ENCODE measurements around the gene ARSG.
"Not testable (repeated sequence)": the region's sequence is repeated elsewhere in the genome, so short reads cannot be mapped to it uniquely, and the experiment has no call there.

ARSG gene

DNA sequence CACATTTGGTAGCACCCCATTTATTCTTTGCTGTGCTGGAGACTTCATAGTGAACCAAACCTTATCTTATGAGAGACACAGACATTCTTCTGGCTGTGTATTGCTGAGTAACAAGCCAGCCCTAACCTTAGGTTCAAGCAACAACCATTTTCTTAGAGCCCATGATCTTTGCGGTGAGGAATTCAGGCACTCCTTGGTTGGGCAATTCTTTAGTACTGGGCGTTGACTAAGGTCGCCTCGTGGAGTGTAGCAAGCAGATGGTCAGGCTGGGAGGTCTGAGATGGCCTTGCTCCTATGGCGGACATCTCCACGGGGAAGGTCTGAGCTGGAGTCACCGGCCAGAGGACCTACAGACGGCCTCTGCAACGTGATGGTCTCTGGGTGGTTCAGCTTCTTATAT, 43.1 kb downstream of the ARSG start:
- DNase-seq, result no peak

- DNase-seq, result no peak
Observed at GRCh38 chr17:68341482-68341881, 50.2 kb downstream of the ARSG start.

GRCh38 chr17:68343976-68344375, 52.7 kb downstream of the ARSG start:
- DNase-seq, result no peak

DNA sequence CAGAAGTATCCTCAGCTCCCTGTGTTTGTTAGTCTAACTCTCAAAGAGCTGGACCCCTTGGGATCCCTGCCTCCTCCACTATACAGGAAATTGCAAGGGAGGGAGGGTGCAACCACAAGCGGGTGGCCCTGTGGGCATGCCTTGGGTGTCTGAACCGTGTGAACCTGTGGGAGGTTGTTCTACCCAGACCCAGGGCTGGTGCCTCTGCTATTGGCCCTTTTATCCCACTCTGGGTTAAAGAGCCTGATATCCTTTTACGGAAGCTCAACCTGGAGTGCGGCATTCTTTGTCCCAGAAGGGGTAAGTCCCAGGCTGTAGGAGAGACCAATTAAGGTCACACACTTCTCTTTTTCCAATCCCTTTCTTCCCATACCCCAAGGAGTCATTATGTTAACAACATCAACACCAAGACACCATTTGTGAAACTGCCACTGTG, 53.4 kb downstream of the ARSG start:
- DNase-seq, result peak; percentile 32

GRCh38 chr17:68346448-68346847, 55.2 kb downstream of the ARSG start:
- DNase-seq, result peak; percentile 90

DNA sequence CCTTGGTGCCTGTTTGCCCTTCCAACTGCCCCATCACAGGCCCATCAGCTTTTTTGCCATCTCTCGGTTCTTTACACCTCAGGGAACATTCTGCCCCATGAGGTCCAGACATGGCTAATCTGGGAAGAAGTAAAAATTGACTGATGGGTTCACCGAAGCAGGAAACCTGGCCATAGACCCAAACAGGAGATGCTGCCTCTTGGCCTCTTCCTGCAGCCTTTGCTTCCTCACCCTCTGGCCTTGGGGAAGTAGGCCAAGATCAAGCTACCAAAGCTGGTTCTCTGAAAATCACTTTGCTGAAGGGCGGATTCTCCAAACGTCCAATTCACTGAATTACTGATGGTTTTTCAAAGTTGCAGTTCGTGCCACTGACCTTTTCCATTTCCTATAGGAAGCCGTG, 56.1 kb downstream of the ARSG start:
- no peak for DNase-seq

DNA sequence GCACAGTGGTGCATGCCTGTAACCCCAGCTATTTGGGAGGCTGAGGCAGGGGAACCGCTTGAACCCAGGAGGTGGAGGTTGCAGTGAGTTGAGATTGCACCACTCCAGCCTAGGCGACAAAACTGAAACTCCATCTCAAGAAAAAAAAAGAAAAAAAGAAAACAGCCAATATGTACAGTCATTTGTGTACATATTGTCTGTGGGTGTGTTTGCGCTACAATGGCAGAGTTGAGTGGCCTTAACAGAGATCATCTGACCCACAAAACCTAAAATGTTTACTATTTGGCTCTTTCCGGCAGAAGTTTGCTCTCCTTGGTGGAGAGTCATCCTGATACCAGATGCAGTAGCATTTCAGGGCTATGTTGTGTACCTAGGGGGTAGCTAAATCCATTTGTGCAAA, 57.9 kb downstream of the ARSG start:
- DNase-seq, result no peak

- no peak for DNase-seq
Observed at GRCh38 chr17:68351395-68351794, 60.1 kb downstream of the ARSG start.

- DNase-seq, result no peak
Observed at GRCh38 chr17:68352041-68352440, 60.7 kb downstream of the ARSG start.

GRCh38 chr17:68352671-68353070, 61.4 kb downstream of the ARSG start:
- not testable (repeated sequence) for DNase-seq

GRCh38 chr17:68353111-68353521, 61.8 kb downstream of the ARSG start:
- DNase-seq, result no peak

DNA sequence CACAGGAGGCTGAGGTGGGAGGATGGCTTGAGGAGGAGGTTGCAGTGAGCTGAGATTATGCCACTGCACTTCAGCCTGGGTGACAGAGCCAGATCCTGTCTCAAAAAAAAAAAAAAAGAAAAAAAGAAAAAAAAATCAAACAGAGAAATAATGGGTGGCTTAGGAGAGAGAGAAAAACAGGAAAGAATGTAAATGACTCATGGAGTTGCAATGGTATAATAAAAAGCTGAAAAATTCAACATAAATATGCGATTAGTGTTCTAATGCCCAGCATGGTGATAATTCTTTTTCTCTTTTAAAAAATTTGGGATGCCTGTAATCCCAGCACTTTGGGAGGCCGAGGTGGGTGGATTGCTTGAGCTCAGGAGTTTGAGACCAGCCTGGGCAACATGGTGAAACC, 63.0 kb downstream of the ARSG start:
- DNase-seq, result not testable (repeated sequence)

GRCh38 chr17:68355108-68355507, 63.8 kb downstream of the ARSG start:
- DNase-seq, result not testable (repeated sequence)

DNA sequence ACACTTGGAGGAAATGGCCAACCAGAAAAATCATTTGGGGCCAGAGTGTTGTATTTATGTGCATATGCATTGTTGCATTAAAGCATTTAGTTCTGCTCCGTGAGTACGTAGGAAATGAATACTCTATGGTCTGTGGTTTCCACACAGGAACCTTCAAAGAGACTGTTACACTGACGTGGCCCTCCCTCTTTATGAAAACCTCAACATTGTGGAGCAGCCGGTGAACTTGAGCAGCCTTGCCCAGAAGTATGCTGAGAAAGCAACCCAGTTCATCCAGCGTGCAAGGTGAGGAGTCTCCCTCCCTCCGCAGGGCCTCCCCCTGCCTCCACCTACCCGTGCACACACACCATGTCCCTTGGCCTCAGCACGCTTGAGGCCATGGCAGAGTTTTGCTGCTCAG, 65.2 kb downstream of the ARSG start:
- DNase-seq, result peak; percentile 81

GRCh38 chr17:68356949-68357455, 65.7 kb downstream of the ARSG start:
- DNase-seq, result no peak

DNA sequence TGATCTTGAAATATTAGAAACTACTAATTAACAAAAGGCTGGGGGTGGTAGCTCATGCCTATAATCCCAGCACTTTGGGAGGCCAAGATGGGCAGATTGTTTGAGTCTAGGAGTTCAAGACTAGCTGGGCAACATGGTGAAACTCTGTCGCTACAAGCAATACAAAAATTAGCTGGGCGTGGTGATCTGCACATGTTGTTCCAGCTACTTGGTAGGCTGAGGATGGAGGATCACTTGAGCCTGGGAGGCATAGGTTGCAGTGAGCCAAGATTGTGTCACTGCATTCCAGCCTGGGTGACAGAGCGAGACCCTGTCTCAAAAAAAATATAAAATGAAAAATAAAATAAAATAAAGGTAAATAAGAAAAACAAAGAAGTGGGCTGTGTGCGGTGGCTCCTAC, 66.6 kb downstream of the ARSG start:
- DNase-seq, result no peak

DNA sequence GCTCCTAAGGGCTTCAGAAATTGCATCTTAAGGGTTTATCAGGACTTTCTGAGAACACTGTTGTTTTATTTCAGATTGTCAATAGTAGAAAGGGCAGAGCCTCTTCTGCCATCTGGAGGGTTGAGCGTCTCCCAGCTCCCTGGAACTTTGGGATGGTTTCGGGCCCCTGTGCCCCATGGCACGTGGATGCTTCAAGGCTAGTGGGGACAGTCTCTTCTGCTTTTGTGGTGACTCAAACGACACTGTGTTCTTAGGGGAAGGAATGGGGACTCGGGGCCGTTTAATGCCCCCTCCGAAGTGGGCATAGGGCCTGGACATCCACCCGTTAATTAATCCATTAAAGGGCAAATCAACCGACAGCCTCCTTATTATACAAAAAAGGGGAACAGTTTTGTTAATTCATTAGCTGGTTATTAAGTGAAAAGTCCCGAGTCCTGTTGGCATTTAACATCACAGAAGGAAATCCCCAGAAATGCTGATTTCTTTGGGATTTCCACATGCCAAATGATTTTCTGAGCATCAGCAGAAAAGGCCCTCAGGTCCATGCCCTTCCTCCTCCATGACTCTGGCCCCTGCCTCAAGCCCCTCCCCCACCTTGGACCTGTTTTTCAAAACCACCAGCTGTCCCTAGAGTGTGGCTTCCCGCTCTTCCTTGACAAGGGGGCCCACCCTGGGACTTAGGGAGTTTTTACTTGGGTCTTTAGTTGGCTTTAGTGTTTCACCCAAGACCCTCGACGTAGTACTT, 68.7 kb downstream of the ARSG start:
- no peak for DNase-seq

DNA sequence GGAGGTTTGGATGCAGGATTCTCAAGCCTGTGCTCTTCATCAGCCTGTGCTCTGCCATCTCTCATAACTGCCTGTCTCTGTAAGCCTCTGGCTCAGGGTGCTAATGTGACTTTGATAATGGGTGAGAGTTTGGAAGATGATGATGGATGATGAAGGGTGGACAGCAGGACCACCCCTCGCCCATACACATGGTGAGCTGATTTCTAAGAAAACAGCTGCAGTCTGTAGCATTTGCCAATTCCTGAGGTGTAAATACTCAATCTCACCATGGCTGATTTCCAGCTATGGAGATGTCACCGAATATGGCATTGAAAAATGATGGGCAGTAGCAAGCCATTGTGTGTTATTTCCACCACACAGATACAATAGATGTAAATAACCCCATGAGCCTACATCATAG, 74.2 kb downstream of the ARSG start:
- DNase-seq, result no peak

DNA sequence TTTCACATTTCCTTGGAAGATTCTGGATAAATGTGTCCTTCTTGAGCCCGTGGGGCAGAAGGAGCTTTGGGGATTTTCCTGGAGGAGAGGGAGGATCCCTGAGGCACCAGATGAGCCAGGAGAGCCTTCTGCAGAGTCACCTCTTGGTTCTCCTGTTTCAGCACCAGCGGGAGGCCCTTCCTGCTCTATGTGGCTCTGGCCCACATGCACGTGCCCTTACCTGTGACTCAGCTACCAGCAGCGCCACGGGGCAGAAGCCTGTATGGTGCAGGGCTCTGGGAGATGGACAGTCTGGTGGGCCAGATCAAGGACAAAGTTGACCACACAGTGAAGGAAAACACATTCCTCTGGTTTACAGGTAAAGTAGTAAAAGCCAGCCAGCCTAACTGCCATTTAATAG, 77.1 kb downstream of the ARSG start:
- no peak for DNase-seq

DNA sequence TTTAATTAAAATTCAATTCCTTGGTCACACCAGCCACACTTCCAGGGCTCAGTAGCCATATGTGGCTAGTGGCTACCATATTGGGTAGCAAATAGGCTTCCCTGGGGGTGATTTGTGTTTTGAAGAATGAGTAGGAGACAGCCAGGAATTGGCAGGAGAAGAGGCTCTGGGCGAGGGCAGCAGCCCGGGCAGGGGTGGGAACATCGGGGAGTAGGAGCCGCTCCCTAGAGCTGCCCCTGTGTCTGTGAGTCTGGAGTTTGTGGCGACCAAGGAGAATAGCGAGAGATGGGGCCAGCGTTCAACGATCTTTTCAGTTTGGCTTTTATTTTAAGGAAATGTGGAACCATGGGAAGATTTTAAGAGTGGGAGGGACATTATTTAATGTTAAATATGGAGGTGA, 84.3 kb downstream of the ARSG start:
- DNase-seq, result no peak

GRCh38 chr17:68376178-68376577, 84.9 kb downstream of the ARSG start:
- not testable (repeated sequence) for DNase-seq

- no peak for DNase-seq
Observed at GRCh38 chr17:68377771-68378267, 86.5 kb downstream of the ARSG start.

- no peak for DNase-seq
Observed at GRCh38 chr17:68378268-68379176, 87.2 kb downstream of the ARSG start.

DNA sequence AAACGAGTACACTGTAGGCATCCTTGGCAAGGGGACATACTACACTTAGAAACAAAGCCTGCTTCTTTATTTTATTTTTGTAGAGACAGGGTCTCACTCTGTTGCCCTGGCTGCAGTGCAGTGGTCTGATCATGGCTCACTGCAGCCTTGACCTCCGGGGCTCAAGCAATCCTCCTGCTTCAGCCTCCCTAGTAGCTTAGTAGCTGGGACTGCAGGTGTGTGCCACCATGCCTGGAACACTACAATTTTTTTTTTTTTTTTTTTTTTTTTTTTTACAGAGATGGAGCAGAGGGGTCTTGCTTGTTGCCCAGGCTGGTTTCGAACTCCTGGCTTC, 87.8 kb downstream of the ARSG start:
- DNase-seq, result no peak
